IMR-90 (cell line): ENCODE data around the gene CLDN6. TPM values are rescaled to one million over a fixed set of nuclear protein-coding genes. Genes with fewer than 3 reads are reported as not detected.
A peak's percentile ranks its signal among the peaks of the same experiment; 100 is the strongest.

Source experiments
- ATAC-seq: fragments of 200-7000 bp; cut with Tn5 transposase; 2 replicates; pipeline ENCODE4 v1.9.1; 2020; ENCODE audit warnings: low read depth, mild to moderate bottlenecking, moderate library complexity
- BruUV-seq: library from RNA; stranded (reverse); fragments of 400-500 nt; replicated peaks from 2 replicates; lab custom pipeline; 2021; lab: Mats Ljungman, UMichigan
- CTCF ChIA-PET: fragments of 300-600 bp; formaldehyde crosslinking; extraction: SDS; loops from one replicate; lab custom pipeline; 2021; ENCODE audit warnings: antibody characterized with exemption; lab: Yijun Ruan, JAX
- POLR2A ChIA-PET: fragments of 300-600 bp; sonication (Branson Sonifier 250); formaldehyde crosslinking; loops from one replicate; lab custom pipeline; 2022; ENCODE audit warnings: antibody characterized with exemption; ENCODE audit not compliant: unreplicated experiment; lab: Charles Lee
- DNase-seq: peaks from one replicate; pipeline ENCODE4 v3.0.0; 2013
- H2AFZ ChIP-seq: replicated peaks from 2 replicates; pipeline ENCODE3; 2013; ENCODE audit warnings: low read length, mild to moderate bottlenecking; ENCODE audit not compliant: poor library complexity
- H2AK5ac ChIP-seq: 2 replicates; pipeline ENCODE4 v1.6.1; 2013; ENCODE audit warnings: low read depth, low read length, inconsistent platforms
- H2AK9ac ChIP-seq: replicated peaks from 2 replicates; pipeline ENCODE3; 2013; ENCODE audit warnings: mild to moderate bottlenecking, low read depth, low read length, moderate library complexity; ENCODE audit not compliant: poor library complexity
- H2BK120ac ChIP-seq: 2 replicates; pipeline ENCODE4 v1.6.1; 2013; ENCODE audit warnings: low read depth, low read length, inconsistent platforms
- H2BK15ac ChIP-seq: 3 replicates; pipeline ENCODE4 v1.6.1; 2013; ENCODE audit warnings: low read depth, low read length, inconsistent platforms
- H2BK20ac ChIP-seq: 2 replicates; pipeline ENCODE4 v1.6.1; 2013; ENCODE audit warnings: low read depth, mild to moderate bottlenecking, inconsistent platforms, low read length, moderate library complexity
- H2BK5ac ChIP-seq: 2 replicates; pipeline ENCODE4 v1.6.1; 2013; ENCODE audit warnings: mild to moderate bottlenecking, low read depth, low read length, inconsistent platforms; ENCODE audit not compliant: poor library complexity, severe bottlenecking
- H3K14ac ChIP-seq: replicated peaks from 2 replicates; pipeline ENCODE4 v1.6.1; 2013; ENCODE audit warnings: low read depth, low read length, inconsistent platforms
- H3K18ac ChIP-seq: 2 replicates; pipeline ENCODE4 v1.6.1; 2013; ENCODE audit warnings: low read depth, low read length, control low read depth
- H3K23ac ChIP-seq: 2 replicates; pipeline ENCODE4 v1.6.1; 2013; ENCODE audit warnings: low read depth, low read length, inconsistent platforms
- H3K27ac ChIP-seq: 2 replicates; pipeline ENCODE4 v1.5.1; 2013; ENCODE audit warnings: mild to moderate bottlenecking, control low read depth, low read length; ENCODE audit not compliant: insufficient read depth
- H3K27me3 ChIP-seq: 2 replicates; pipeline ENCODE4 v1.6.1; 2013; ENCODE audit warnings: low read length; ENCODE audit not compliant: control insufficient read depth, insufficient read depth
- H3K36me3 ChIP-seq: 2 replicates; pipeline ENCODE4 v1.6.1; 2013; ENCODE audit warnings: low read length, mixed read lengths; ENCODE audit not compliant: control insufficient read depth, insufficient read depth
- H3K4ac ChIP-seq: 2 replicates; pipeline ENCODE4 v1.6.1; 2013; ENCODE audit warnings: low read depth, low read length, inconsistent platforms
- H3K4me1 ChIP-seq: 2 replicates; pipeline ENCODE4 v1.6.1; 2013; ENCODE audit warnings: low read length, mixed read lengths; ENCODE audit not compliant: control insufficient read depth, insufficient read depth
- H3K4me2 ChIP-seq: 2 replicates; pipeline ENCODE4 v1.6.1; 2013; ENCODE audit warnings: low read depth, mild to moderate bottlenecking, control low read depth, low read length, moderate library complexity
- H3K4me3 ChIP-seq: 2 replicates; pipeline ENCODE4 v1.5.1; 2013; ENCODE audit warnings: low read depth, mild to moderate bottlenecking, control low read depth, low read length, moderate library complexity; ENCODE audit not compliant: insufficient read depth
- H3K56ac ChIP-seq: 2 replicates; pipeline ENCODE4 v1.6.1; 2013; ENCODE audit warnings: low read length, inconsistent platforms; ENCODE audit not compliant: insufficient read depth; ENCODE audit errors: extremely low read depth
- H3K79me1 ChIP-seq, 2 experiments: 2 replicates each; pipeline ENCODE4 v1.6.1; 2013; ENCODE audit warnings: low read length in 2 of 2, inconsistent platforms in 1 of 2, low read depth in 1 of 2
- H3K9ac ChIP-seq: 2 replicates; pipeline ENCODE4 v1.6.1; 2013; ENCODE audit warnings: low read depth, low read length, control low read depth
- H3K9me1 ChIP-seq: 2 replicates; pipeline ENCODE4 v1.6.1; 2013; ENCODE audit warnings: low read length, inconsistent platforms; ENCODE audit not compliant: insufficient read depth
- H3K9me3 ChIP-seq: 2 replicates; pipeline ENCODE4 v1.6.1; 2013; ENCODE audit warnings: low read length; ENCODE audit not compliant: control insufficient read depth, insufficient read depth
- H4K20me1 ChIP-seq: 2 replicates; pipeline ENCODE4 v1.6.1; 2013; ENCODE audit warnings: low read length, inconsistent platforms; ENCODE audit not compliant: insufficient read depth
- H4K5ac ChIP-seq: 2 replicates; pipeline ENCODE4 v1.6.1; 2013; ENCODE audit warnings: mild to moderate bottlenecking, low read depth, low read length, control low read depth
- H4K8ac ChIP-seq, 2 experiments: 2 replicates each; pipeline ENCODE4 v1.6.1; 2013; ENCODE audit warnings: low read depth in 2 of 2, low read length in 2 of 2, control low read depth in 1 of 2, inconsistent platforms in 1 of 2
- H4K91ac ChIP-seq: 2 replicates; pipeline ENCODE4 v1.6.1; 2013; ENCODE audit warnings: low read depth, low read length, inconsistent platforms; ENCODE audit not compliant: insufficient read depth
- BHLHE40 ChIP-seq: fragments of 150-350 bp; IDR thresholded peaks from 2 replicates; pipeline ENCODE4 v1.6.1; 2016; ENCODE audit warnings: mild to moderate bottlenecking, low read depth, low read length
- CEBPB ChIP-seq: IDR thresholded peaks from 2 replicates; pipeline ENCODE4 v1.6.1; 2012; ENCODE audit warnings: low read depth, low read length, improper control_type of control experiment
- CHD1 ChIP-seq: IDR thresholded peaks from 2 replicates; pipeline ENCODE4 v1.6.1; 2012; ENCODE audit warnings: low read depth, low read length, improper control_type of control experiment
- ELK1 ChIP-seq: fragments of 150-350 bp; IDR thresholded peaks from 2 replicates; pipeline ENCODE4 v1.6.1; 2016; ENCODE audit warnings: low read depth, mild to moderate bottlenecking, low read length, moderate library complexity, borderline replicate concordance
- FOS ChIP-seq: fragments of 150-350 bp; IDR thresholded peaks from 2 replicates; pipeline ENCODE4 v1.6.1; 2016; ENCODE audit warnings: low read depth, low read length
- MAFK ChIP-seq: IDR thresholded peaks from 2 replicates; pipeline ENCODE4 v1.6.1; 2012; ENCODE audit warnings: low read depth, low read length, improper control_type of control experiment
- MAZ ChIP-seq: IDR thresholded peaks from 2 replicates; pipeline ENCODE4 v1.6.1; 2012; ENCODE audit warnings: low read depth, mild to moderate bottlenecking, low read length, improper control_type of control experiment, moderate library complexity, borderline replicate concordance
- MXI1 ChIP-seq: IDR thresholded peaks from 2 replicates; pipeline ENCODE4 v1.6.1; 2012; ENCODE audit warnings: low read depth, mild to moderate bottlenecking, low read length, moderate library complexity, borderline replicate concordance
- NFE2L2 ChIP-seq: fragments of 150-350 bp; IDR thresholded peaks from 2 replicates; pipeline ENCODE4 v1.6.1; 2016; ENCODE audit warnings: low read depth, mild to moderate bottlenecking, low read length
- POLR2A ChIP-seq: IDR thresholded peaks from 2 replicates; pipeline ENCODE4 v1.6.1; 2012; ENCODE audit warnings: mild to moderate bottlenecking, low read depth, low read length
- RCOR1 ChIP-seq: IDR thresholded peaks from 2 replicates; pipeline ENCODE4 v1.6.1; 2012; ENCODE audit warnings: mild to moderate bottlenecking, low read length, improper control_type of control experiment; ENCODE audit not compliant: insufficient replicate concordance
- USF2 ChIP-seq: fragments of 150-350 bp; IDR thresholded peaks from 2 replicates; pipeline ENCODE4 v1.6.1; 2017; ENCODE audit warnings: mild to moderate bottlenecking, antibody characterized with exemption, low read length, low read depth
- WGBS, 2 experiments: methylation state at CpG; one replicate each; pipeline versions ENCODE4 v1.1.5 to v1.1.7; 2013; ENCODE audit warnings: missing lambda C conversion rate in 2 of 2; ENCODE audit not compliant: insufficient read length in 1 of 2; ENCODE audit errors: extremely low coverage in 2 of 2; 5-methylcytosine and 5-hydroxymethylcytosine counted together
- dilution Hi-C: fragments of 300-500 bp; cut with HindIII; formaldehyde crosslinking; loops from one replicate; pipeline ENCODE4 v1.14.3; 2018; ENCODE audit warnings: low sequenced_read_pairs; ENCODE audit not compliant: unreplicated experiment
- in situ Hi-C: fragments of 300-500 bp; cut with MboI; formaldehyde crosslinking; loops from 3 replicates; pipeline ENCODE4 v1.14.3; 2019; ENCODE audit warnings: low sequenced_read_pairs, inconsistent platforms, mixed read lengths
- intact Hi-C: fragments of 100-400 bp; cut with micrococcal nuclease; formaldehyde crosslinking; loops from 2 replicates; pipeline ENCODE4 v1.10.0; 2022
- polyA plus RNA-seq, 3 experiments: library from polyadenylated mRNA; depleted of rRNA; stranded (reverse); fragments of >200 nt; gene quantifications; 2 replicates each; pipeline ENCODE4 v1.2.3, GENCODE V29; 2012; ENCODE audit warnings: low replicate concordance in 1 of 3
- total RNA-seq: library from RNA; depleted of rRNA; stranded (reverse); fragments of >200 nt; gene quantifications from 2 replicates; pipeline ENCODE4 v1.2.3, GENCODE V29; 2012

CLDN6 gene
- total and polyA plus RNA-seq, 2 of the 4 experiments (the other 2 are of a cell fraction): 0.14 TPM; not detected in 1

- TF ChIP-seq BHLHE40: no peak
- no peak for TF ChIP-seq POLR2A
Observed at GRCh38 chr16:3065742-3066439, 47.9 kb upstream of the CLDN6 start (continued).

- Histone ChIP-seq H3K36me3 (no peaks in the 10 kb centered on the region), H2AK5ac (peak within 1 kb of the TSS; percentile 97), H4K20me1 (no peaks in the 10 kb centered on the region), H3K4me2 (peak within 1 kb of the TSS; percentile 53), H2BK120ac (peak within 1 kb of the TSS; percentile 87), H3K23ac (peak within 1 kb of the TSS; percentile 60), H2AFZ (peak within 1 kb of the TSS; percentile 98), H3K56ac (peak within 1 kb of the TSS; percentile 64), H3K9me1 (peaks cover 18% of the 10 kb centered on the region), H4K91ac (peak within 1 kb of the TSS; percentile 88), H2BK20ac (peak within 1 kb of the TSS; percentile 82), H3K18ac (peak within 1 kb of the TSS; percentile 38), H3K4me1 (peaks cover 12% of the 10 kb centered on the region), H4K5ac (peak within 1 kb of the TSS; percentile 81), H3K14ac (peak within 1 kb of the TSS; percentile 87), H3K9ac (peak within 1 kb of the TSS; percentile 55; the same call in 1 of the 2 replicates), H4K8ac (peak within 1 kb of the TSS; percentile 74 to 92), H2AK9ac (peak within 1 kb of the TSS; percentile 99), H2BK15ac (peak within 1 kb of the TSS; percentile 96; the same call in 2 of the 3 replicates), H3K4ac (peak within 1 kb of the TSS; percentile 81), H3K4me3 (peak within 1 kb of the TSS; percentile 47; the same call in 1 of the 2 replicates), H2BK5ac (peak within 1 kb of the TSS; percentile 80), H3K9me3 (no peaks in the 10 kb centered on the region), H3K27ac (peak within 1 kb of the TSS; percentile 41; the same call in 1 of the 2 replicates), H3K27me3 (no peaks in the 10 kb centered on the region; the same call in 1 of the 2 replicates), H3K79me1 (peaks cover 6 to 19% of the 10 kb centered on the region in 2 experiments; a peak in 2 of 4 replicates)
- CTCF ChIA-PET: no interaction called here
- intact Hi-C loops: no loop called here
- ATAC-seq: peak; percentile 91
- dilution Hi-C loops: no loop called here
- WGBS, 2 experiments: 76% methylated on average over 4 of the region's 13 CpGs; no CpG with 5 or more reads in 1 of the 2 experiments
- BruUV-seq: no TSS peak
- peak; percentile 94 for DNase-seq
- POLR2A ChIA-PET: no interaction called here
- in situ Hi-C loops: no loop called here
- TF ChIP-seq NFE2L2: no peak
- TF ChIP-seq CEBPB: no peak
- TF ChIP-seq MAFK: no peak
- no peak for TF ChIP-seq ELK1
- TF ChIP-seq FOS: no peak
- TF ChIP-seq CHD1: no peak
- peak; percentile 85; the same call in 1 of the 2 replicates for TF ChIP-seq MAZ
- TF ChIP-seq MXI1: no peak
- no peak for TF ChIP-seq RCOR1
- peak; percentile 70 for TF ChIP-seq POLR2A
- no peak for TF ChIP-seq BHLHE40
- TF ChIP-seq USF2: peak; percentile 5; the same call in 1 of the 2 replicates
Observed at GRCh38 chr16:3065069-3065741, 47.2 kb upstream of the CLDN6 start, which contains the start of gene IL32. Gene IL32 (plus strand): TSS chr16:3065640. CDS start chr16:3065812, 172 bp downstream.
